ENCODE data around the gene POLR1H.

The POLR1H gene

GRCh38 chr6:30093951-30094661, 33.0 kb downstream of the POLR1H start:
- DNase-seq (ENCODE audit: low spot score): no peak

- DNase-seq (ENCODE audit: low spot score): no peak
Measured at GRCh38 chr6:30096829-30097228, 35.8 kb downstream of the POLR1H start.

GRCh38 chr6:30097902-30098768, 37.1 kb downstream of the POLR1H start:
- DNase-seq (ENCODE audit: low spot score): no peak

- DNase-seq (ENCODE audit: low spot score): no peak
Measured at GRCh38 chr6:30100154-30100553, 39.1 kb downstream of the POLR1H start.

- peak; percentile 9 for DNase-seq (ENCODE audit: low spot score)
Measured at GRCh38 chr6:30100585-30101443, 39.7 kb downstream of the POLR1H start.

GRCh38 chr6:30101444-30102413, 40.7 kb downstream of the POLR1H start:
- peak; percentile 91 for DNase-seq (ENCODE audit: low spot score)

GRCh38 chr6:30102414-30102969, 41.4 kb downstream of the POLR1H start:
- no peak for DNase-seq (ENCODE audit: low spot score)

- DNase-seq (ENCODE audit: low spot score): peak; percentile 90
Measured at GRCh38 chr6:30102970-30103871, 42.2 kb downstream of the POLR1H start.

GRCh38 chr6:30103872-30104179, 42.8 kb downstream of the POLR1H start:
- DNase-seq (ENCODE audit: low spot score): no peak

GRCh38 chr6:30104661-30105060, 43.6 kb downstream of the POLR1H start:
- DNase-seq (ENCODE audit: low spot score): no peak

GRCh38 chr6:30111266-30111856, 50.3 kb downstream of the POLR1H start:
- DNase-seq (ENCODE audit: low spot score): no peak

GRCh38 chr6:30112402-30112994, 51.4 kb downstream of the POLR1H start:
- no peak for DNase-seq (ENCODE audit: low spot score)

- DNase-seq (ENCODE audit: low spot score): no peak
Measured at GRCh38 chr6:30113003-30113759, 52.1 kb downstream of the POLR1H start, which contains the start of gene TRIM31. TRIM31 (minus strand) TSS chr6:30113090; CDS start chr6:30112805, 285 bp downstream.

- DNase-seq (ENCODE audit: low spot score): no peak
Measured at GRCh38 chr6:30113841-30114240, 52.8 kb downstream of the POLR1H start.

All from Ammon's horn (tissue), 1 donor.